NCI-H1105 treated with DMSO at 0.1 percent for 48 hours (cell line): Measurements from ENCODE around the gene ZBED2.
A peak's percentile ranks its signal among the peaks of the same experiment; 100 is the strongest.
"Not testable (repeated sequence)": the region's sequence is repeated elsewhere in the genome, so short reads cannot be mapped to it uniquely, and the experiment has no call there.

ENCODE experiments used
- DNase-seq: peaks from one replicate; lab custom pipeline; 2025; lab: John Stamatoyannopoulos, UW

ZBED2 gene, protein sequence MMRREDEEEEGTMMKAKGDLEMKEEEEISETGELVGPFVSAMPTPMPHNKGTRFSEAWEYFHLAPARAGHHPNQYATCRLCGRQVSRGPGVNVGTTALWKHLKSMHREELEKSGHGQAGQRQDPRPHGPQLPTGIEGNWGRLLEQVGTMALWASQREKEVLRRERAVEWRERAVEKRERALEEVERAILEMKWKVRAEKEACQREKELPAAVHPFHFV

GRCh38 chr3:111595232-111595631 is at the start of gene ZBED2:
Gene ZBED2 (minus strand): TSS chr3:111595346. CDS start chr3:111594201, 1,145 bp downstream.
- DNase-seq, result no peak

DNA sequence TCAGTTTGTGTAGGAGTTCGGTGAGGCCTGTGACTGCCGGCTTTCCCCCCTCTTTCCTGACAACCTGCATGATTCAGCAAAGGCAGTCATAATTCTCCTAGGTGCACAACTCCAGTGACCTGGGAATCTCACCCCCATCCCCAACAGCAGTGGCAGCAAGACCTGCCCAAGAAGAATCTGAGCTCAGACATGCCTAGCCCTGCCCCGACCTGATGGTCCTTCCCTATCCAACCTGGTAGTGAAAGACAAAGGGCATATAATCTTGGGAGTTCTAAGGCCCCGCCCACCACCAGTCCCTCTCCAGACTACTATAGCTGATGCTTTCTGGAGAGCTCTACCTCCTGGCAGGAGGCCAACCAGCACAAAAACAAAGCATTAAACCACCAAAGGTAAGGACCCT is 44.2 kb upstream of the ZBED2 start:
- no peak for DNase-seq

- DNase-seq, result no peak
Observed at GRCh38 chr3:111636366-111636885, 41.3 kb upstream of the ZBED2 start.

GRCh38 chr3:111635403-111635802 is 40.3 kb upstream of the ZBED2 start:
- no peak for DNase-seq

DNA sequence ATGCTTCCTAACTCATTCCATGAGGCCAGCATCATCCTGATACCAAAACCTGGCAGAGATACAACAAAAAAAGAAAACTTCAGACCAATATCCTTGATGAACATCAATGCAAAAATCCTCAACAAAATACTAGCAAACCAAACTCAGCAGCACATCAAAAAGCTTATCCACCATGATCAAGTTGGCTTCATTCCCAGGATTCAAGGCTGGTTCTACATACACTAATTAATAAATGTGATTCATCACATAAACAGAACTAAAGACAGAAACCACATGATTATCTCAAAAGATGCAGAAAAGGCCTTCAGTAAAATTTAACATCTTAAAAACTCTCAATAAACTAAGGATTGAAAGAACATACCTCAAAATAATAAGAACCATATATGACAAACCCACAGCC is 35.5 kb upstream of the ZBED2 start:
- DNase-seq, result not testable (repeated sequence)

DNA sequence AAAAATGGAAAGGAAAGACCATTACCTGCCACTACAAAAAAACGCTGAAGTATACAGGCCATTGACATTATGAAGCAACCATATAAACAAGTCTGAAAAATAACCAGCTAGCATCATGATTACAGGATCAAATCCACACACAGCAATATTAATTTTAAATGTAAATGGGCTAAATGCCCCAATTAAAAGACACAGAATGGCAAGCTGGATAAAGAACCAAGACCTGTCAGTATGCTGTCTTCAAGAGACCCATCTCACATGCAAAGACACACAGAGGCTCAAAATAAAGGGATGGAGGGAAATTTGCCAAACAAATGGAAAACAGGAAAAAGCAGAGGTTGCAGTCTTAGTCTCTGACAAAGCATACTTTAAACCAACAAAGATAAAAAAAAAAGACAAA is 33.9 kb upstream of the ZBED2 start:
- DNase-seq, result not testable (repeated sequence)

DNA sequence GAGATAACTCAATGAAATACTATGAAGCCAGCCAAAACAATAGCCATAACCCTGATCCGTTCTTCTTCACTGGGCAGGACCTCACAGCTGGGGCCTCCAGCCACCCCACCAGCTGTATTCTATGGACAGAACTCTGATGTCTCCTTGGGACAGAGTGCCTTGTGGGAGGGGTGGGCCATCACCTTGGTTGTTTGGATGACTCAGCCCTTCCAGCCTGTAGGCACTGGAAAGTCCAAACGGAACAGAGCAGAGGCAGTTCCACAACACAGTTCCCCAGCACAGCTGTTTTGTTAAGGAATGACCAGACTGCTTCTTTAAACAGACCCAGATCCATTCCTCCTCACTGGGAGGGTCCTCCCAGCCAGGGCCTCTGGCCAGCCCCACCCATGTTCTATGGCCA is 31.9 kb upstream of the ZBED2 start:
- DNase-seq, result no peak

DNA sequence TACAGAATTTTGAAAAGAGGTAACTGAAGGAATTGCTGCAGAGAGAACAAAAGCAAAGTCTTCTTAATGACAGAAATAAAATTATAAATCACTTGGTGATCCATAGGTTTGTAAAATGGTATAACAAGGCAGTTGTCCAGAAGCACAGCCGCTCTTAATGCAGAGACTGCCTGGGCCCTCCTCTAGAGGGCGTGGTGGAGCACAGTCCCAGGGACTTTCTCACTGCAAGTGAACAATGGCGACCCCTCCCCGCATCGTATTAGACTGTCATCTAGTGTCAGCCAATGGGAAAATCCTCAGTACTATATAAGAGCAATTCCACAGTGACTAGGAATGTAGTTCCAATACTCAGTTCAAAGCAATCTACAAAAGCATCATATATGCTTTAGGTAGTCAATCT is 26.4 kb upstream of the ZBED2 start:
- no peak for DNase-seq

DNA sequence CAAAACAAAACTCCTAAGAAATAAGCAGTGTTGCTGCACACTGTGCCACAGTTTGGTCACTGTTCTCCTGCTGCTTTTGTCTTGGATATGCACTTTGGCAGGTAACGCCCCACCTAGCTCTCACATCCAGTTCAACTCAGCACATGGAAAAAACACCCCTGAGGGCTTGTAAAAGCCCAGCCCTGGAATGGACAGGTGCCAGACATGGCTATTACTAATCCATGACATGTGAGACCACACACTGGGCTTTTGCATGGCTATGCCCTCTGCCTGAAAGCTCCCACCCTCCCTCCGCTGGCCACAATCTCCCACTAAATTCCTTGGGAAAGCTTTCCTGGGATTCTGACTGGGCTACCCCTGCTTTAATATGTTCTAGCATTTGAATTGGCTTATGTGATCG is 24.7 kb upstream of the ZBED2 start:
- DNase-seq, result no peak

DNA sequence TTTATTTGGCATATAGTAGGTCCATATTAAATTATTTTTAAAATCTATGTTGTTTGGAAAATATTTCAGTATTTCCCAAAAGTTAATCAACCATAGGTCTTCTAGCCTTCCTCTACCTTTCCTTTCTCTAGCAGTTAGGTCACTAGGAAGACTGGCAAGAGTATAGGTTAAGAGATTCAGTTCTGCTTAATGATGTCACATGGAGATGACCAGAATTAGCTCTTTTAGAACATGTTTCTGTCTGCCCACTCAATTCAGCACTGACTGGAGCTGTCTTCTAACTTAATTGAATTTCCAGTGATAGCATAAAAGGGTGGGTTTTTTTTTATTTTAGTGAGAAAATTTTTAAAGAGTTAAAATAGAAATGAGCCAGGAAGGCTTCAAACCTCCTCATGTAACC is 23.8 kb upstream of the ZBED2 start:
- no peak for DNase-seq

DNA sequence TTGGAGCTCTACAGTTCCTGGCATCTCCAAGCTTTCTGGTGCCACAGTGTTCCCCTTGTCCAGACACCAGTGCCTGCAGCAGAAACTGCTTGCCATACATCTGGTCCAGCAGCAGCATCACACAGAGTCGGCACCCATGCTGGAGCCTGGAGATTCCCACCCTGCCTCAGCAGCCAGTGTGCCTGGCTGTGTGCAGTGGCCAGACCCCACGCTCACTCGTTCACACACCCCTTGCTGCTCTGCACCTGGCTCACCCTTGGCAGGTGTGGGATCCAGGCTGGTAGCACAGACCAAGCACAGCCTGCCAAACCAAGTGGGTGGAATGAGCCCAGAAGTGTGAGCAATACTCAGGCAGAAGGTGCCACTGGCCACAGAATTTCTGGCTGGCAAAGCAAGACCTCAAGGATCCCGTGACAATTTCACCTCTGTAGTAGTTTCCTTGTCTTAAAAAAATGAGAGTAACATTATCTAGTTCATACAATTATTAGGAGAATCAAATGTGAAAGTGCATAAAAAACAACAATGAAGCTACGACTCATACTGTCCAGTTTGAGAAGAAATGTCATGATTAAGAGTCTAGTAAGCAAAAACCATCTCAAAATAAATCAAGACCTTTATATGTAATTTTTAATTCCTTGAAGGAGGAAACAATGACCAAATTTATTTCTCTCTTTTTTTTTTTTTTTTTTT is 22.9 kb upstream of the ZBED2 start:
- DNase-seq, result no peak

GRCh38 chr3:111617406-111617805 is 22.3 kb upstream of the ZBED2 start:
- no peak for DNase-seq

- no peak for DNase-seq
Observed at GRCh38 chr3:111616417-111617105, 21.4 kb upstream of the ZBED2 start.

DNA sequence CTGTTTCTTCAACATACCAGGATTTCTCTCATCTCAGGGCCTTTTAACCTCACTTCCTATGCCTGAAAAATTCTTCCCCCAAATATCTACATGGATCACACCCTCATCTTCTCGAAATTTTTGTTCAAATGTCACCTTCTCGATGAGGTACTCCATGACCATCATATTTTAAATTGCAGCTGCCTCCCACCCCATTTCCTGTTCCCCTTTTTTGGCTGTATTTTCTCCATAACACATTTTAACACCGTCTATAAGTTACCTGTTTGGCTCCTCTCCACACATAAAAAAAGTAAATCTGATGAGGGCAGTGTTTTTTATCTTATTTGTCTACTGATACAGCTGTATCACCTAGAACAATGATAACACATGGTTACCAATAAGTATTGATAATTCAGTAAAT is 20.7 kb upstream of the ZBED2 start:
- DNase-seq, result no peak

DNA sequence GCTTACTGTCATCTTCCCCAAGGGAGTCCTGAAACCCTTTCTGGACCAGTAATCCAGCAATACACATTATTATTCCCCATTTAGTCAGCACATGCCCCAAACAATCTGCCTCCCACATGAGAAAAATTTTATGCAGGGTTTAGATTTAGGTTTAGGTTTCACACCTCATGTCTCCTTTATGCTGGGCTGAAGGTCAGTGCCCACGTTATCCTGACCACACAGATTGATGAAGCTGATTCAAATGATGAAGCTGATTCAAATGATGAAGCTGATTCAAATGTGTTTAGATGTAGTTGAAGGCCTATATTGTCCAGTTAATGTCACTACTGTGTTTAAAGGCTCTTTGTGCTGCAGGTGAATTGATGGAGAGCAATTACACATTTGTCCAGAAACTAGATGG is 18.1 kb upstream of the ZBED2 start:
- DNase-seq, result no peak

DNA sequence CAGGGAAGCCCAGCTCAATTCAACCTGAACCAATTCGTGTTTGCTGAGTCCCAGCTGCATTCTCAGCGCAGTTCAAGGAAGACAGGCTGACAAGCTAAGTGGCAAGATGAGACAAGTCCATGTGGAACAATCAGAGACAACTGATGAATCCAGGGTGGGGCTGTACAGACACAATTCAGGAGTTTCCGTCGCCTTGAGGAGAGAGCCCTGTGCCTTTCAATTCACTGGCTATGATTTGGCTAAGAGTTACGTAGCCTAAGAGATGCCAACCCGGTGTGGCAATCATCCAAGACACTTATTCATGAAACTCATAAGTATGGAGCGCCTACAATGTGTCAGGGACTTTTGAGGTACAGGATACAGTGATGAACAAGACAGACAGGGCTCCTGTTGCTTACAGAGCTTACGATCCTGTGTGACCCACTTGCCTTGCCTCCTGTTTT is 15.5 kb upstream of the ZBED2 start:
- peak; percentile 17 for DNase-seq

DNA sequence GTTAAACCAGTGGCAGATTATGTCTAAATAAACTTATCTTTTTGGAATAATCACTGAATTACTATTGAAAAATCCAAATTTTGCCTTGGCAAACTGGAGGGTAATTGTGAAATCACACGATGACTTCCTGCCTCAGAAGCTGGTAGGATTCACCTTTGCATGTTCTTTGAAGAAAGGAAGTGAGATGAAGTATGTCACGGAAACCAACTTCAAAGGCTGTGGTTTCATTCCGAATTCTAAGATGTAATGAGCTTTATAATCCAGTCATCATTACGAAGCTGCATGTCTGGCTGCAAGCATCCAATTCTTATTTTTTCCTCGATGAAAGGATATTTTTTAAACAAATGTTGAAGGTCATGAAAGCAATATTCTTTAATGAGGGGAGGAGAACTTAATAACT is 15.0 kb upstream of the ZBED2 start:
- no peak for DNase-seq

GRCh38 chr3:111609700-111610099 is 14.6 kb upstream of the ZBED2 start:
- DNase-seq, result no peak

DNA sequence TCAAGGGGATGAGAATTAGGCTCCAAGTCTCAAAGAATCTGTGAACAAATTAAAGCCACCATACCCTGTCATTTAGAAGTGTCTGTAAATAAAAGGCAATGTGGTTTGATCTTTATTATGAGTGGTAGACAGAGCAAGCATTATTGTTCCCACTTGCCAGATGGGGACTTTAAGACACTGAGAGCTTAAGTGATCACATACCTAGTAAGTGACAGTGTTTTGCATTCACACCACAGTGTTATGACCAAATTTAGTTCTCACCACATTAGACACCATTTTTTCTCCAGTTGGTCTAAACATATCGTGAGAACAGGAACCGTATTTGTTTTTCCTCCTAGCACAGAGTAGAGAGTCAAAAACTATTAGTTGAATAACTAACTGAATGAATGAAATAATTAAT is 13.2 kb upstream of the ZBED2 start:
- no peak for DNase-seq

DNA sequence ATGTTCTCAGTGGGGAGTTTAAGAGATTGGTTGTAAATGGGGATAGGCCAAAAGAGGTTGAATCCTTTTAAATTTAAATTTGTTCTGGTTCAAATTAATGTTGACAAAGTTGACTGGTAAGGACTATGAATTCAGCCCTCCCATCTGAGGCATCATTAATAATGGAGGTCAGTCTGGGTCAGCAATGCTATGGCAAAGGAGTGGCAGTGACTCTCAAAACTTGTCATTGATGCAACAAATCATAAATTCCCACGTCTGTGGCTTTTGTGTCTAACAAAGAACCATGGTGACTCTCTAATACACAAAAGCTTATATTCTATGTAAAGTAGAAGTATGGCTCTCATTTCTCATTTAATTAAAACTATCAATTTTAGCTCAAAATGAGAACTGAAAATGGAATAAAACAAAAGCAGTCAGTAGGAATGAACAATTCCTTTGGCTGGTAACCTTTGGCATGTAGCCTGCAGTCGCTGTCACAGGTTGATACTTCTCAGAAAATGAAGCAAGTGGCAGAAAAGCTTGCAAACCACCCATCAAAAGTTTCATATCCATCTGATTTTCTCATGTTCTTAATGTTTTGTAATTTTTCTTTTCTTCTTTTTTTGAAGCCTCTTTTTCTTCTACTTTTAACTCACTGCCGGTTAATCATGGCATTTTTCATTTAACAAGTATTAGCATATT is 12.2 kb upstream of the ZBED2 start:
- no peak for DNase-seq

DNA sequence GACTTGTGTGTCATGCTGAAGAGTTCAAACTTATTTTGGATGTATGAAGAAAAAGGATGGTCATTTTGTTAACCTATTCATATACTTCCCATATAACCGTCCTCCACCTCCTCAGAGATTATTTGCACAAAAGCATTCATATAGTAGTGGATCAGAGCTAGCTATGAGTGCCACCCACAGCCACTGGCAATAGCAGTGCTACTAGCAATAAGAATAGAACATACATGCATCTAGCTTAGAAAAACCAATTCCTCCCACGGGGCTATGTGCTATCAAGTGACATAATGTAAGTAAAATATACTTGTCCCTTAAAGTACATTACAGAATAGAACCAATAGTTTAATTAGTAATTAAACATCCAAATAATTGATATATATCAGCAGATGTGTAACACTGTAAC is 10.3 kb upstream of the ZBED2 start:
- DNase-seq, result no peak

GRCh38 chr3:111605018-111605417 is 9.9 kb upstream of the ZBED2 start:
- DNase-seq, result no peak

- no peak for DNase-seq
Observed at GRCh38 chr3:111604119-111604518, 9.0 kb upstream of the ZBED2 start.
